ENCODE results near the gene VMP1. TPM values are rescaled to one million over a fixed set of nuclear protein-coding genes. Genes with fewer than 3 reads are reported as not detected.
A peak's percentile ranks its signal among the peaks of the same experiment; 100 is the strongest.

Gene VMP1
- total and polyA plus RNA-seq, 2 experiments from 2014 or later, result 134 to 216 TPM

- Histone ChIP-seq H3K4me1 (ENCODE audit: insufficient read depth) (peaks cover 2% of the 10 kb centered on the region; the same call in 1 of the 2 replicates), H2AFZ (no peak overlapping the region), H3K4me3 (no peak overlapping the region), H4K20me1 (ENCODE audit: insufficient read depth) (no peaks in the 10 kb centered on the region), H3K4me2 (ENCODE audit: unreplicated experiment) (no peak overlapping the region), H3K27me3 (replicated peaks; ENCODE audit: insufficient read depth) (no peaks in the 10 kb centered on the region), H3K79me2 (ENCODE audit: insufficient read depth) (peaks cover 42% of the 10 kb centered on the region), H3K9me3 (ENCODE audit: low read depth) (no peaks in the 10 kb centered on the region), H3K27ac (no peak overlapping the region), H3K9ac (no peak overlapping the region), H3F3A (ENCODE audit: insufficient read depth) (peaks cover 19% of the 10 kb centered on the region), H3K36me3 (ENCODE audit: low read depth) (no peaks in the 10 kb centered on the region; the same call in 1 of the 2 replicates), H3K9me2 (ENCODE audit: insufficient read depth) (no peaks in the 10 kb centered on the region)
- DNase-seq, result peak; percentile 78
- TF ChIP-seq EZH2phosphoT487 (IDR thresholded peaks at IDR 0.05; ENCODE audit: insufficient read depth, low read depth), result no peak
- TF ChIP-seq EZH2 (IDR thresholded peaks at IDR 0.05; ENCODE audit: insufficient read depth, poor library complexity, severe bottlenecking), result no peak
- in situ Hi-C loops (cut with MboI), result loop anchor here (25.0 kb wide), 1 partner anchor 315 kb away; no protein-coding TSS in a partner anchor
- WGBS, 2 experiments (ENCODE audit: low coverage in 1 of 2, low lambda C conversion rate in 2 of 2, missing lambda C conversion rate in 2 of 2), result 80 to 86% methylated on average over 4 of the region's 4 CpGs
These were observed 39.5 kb downstream of the VMP1 start for GRCh38 chr17:59746849-59747445.

DNA sequence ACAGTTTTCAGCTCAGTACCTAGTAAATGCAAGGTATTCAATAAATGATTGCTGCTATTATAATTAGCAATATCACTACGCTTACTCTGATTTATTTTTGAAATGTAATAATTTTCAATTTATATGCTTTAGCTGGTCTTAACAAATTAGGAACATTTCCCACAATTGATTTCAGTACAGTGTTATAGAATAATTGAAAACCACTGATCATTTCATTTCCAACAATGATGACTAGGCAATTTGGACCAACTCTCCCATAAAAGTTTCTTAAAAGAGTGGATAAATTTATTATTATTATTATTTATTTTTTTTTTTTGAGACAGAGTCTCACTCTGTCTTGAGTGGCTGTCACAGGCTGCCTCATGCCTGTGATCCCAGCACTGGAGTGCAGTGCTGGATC is 41.1 kb downstream of the VMP1 start:
- peaks cover 17% of the 10 kb centered on the region for H3K4me1 ChIP-seq (ENCODE audit: insufficient read depth)
- in situ Hi-C loops (cut with MboI), result loop anchor here (25.0 kb wide), 1 partner anchor 314 kb away; no protein-coding TSS in a partner anchor

GRCh38 chr17:59751955-59752413 is 44.5 kb downstream of the VMP1 start:
- Histone ChIP-seq H3K4me1 (ENCODE audit: insufficient read depth) (peaks cover 51% of the 10 kb centered on the region), H3K9me3 (ENCODE audit: low read depth) (no peaks in the 10 kb centered on the region), H3K27me3 (replicated peaks; ENCODE audit: insufficient read depth) (no peaks in the 10 kb centered on the region), H3K27ac (peak overlapping the region; percentile 13), H3F3A (ENCODE audit: insufficient read depth) (peaks cover 51% of the 10 kb centered on the region), H3K4me2 (ENCODE audit: unreplicated experiment) (peak overlapping the region; percentile 42), H2AFZ (no peak overlapping the region), H3K9ac (peak overlapping the region; percentile 85), H3K79me2 (ENCODE audit: insufficient read depth) (peaks cover 65% of the 10 kb centered on the region), H4K20me1 (ENCODE audit: insufficient read depth) (no peaks in the 10 kb centered on the region), H3K36me3 (ENCODE audit: low read depth) (no peaks in the 10 kb centered on the region), H3K4me3 (no peak overlapping the region), H3K9me2 (ENCODE audit: insufficient read depth) (no peaks in the 10 kb centered on the region)
- peak; percentile 9 for DNase-seq
- in situ Hi-C loops (cut with MboI), result loop anchor here (10.0 kb wide), 1 partner anchor 83 kb away; no protein-coding TSS in a partner anchor
- TF ChIP-seq EZH2 (IDR thresholded peaks at IDR 0.05; ENCODE audit: insufficient read depth, poor library complexity, severe bottlenecking) (no peak), EZH2phosphoT487 (IDR thresholded peaks at IDR 0.05; ENCODE audit: insufficient read depth, low read depth) (no peak)
- WGBS, 2 experiments (ENCODE audit: low coverage in 1 of 2, low lambda C conversion rate in 2 of 2, missing lambda C conversion rate in 2 of 2), result 87 to 90% methylated on average over 11 of the region's 11 CpGs

More for the DNA sequence above, 41.1 kb downstream of the VMP1 start:
- no peaks in the 10 kb centered on the region for H3K9me3 ChIP-seq (ENCODE audit: low read depth)
- TF ChIP-seq EZH2 (IDR thresholded peaks at IDR 0.05; ENCODE audit: insufficient read depth, poor library complexity, severe bottlenecking) (no peak), EZH2phosphoT487 (IDR thresholded peaks at IDR 0.05; ENCODE audit: insufficient read depth, low read depth) (no peak)
- H3K4me2 ChIP-seq (ENCODE audit: unreplicated experiment), result no peak overlapping the region
- H3F3A ChIP-seq (ENCODE audit: insufficient read depth), result peaks cover 33% of the 10 kb centered on the region
- no peak overlapping the region for H3K4me3 ChIP-seq
- H3K9me2 ChIP-seq (ENCODE audit: insufficient read depth), result no peaks in the 10 kb centered on the region
- H4K20me1 ChIP-seq (ENCODE audit: insufficient read depth), result no peaks in the 10 kb centered on the region
- no peak overlapping the region for H3K27ac ChIP-seq
- no peak overlapping the region for H2AFZ ChIP-seq
- no peaks in the 10 kb centered on the region for H3K27me3 ChIP-seq (replicated peaks; ENCODE audit: insufficient read depth)
- no peaks in the 10 kb centered on the region; the same call in 1 of the 2 replicates for H3K36me3 ChIP-seq (ENCODE audit: low read depth)
- peaks cover 56% of the 10 kb centered on the region for H3K79me2 ChIP-seq (ENCODE audit: insufficient read depth)
- H3K9ac ChIP-seq, result no peak overlapping the region
- DNase-seq, result no peak
- WGBS, 2 experiments (ENCODE audit: low coverage in 1 of 2, low lambda C conversion rate in 2 of 2, missing lambda C conversion rate in 2 of 2), result 98 to 100% methylated on average over 1 of the region's 1 CpG

GRCh38 chr17:59752446-59752845 is 45.0 kb downstream of the VMP1 start:
- in situ Hi-C loops (cut with MboI), result loop anchor here (10.0 kb wide), 1 partner anchor 82 kb away; no protein-coding TSS in a partner anchor
- Histone ChIP-seq H3K27me3 (replicated peaks; ENCODE audit: insufficient read depth) (no peaks in the 10 kb centered on the region), H3K9me3 (ENCODE audit: low read depth) (no peaks in the 10 kb centered on the region), H2AFZ (no peak overlapping the region), H3K36me3 (ENCODE audit: low read depth) (no peaks in the 10 kb centered on the region), H3K79me2 (ENCODE audit: insufficient read depth) (peaks cover 64% of the 10 kb centered on the region), H3K9me2 (ENCODE audit: insufficient read depth) (no peaks in the 10 kb centered on the region), H3K9ac (peak overlapping the region; percentile 85), H3K4me3 (no peak overlapping the region), H3K27ac (peak overlapping the region; percentile 13), H3K4me2 (ENCODE audit: unreplicated experiment) (peak overlapping the region; percentile 42), H3K4me1 (ENCODE audit: insufficient read depth) (peaks cover 55% of the 10 kb centered on the region), H4K20me1 (ENCODE audit: insufficient read depth) (no peaks in the 10 kb centered on the region), H3F3A (ENCODE audit: insufficient read depth) (peaks cover 55% of the 10 kb centered on the region)
- TF ChIP-seq EZH2 (IDR thresholded peaks at IDR 0.05; ENCODE audit: insufficient read depth, poor library complexity, severe bottlenecking) (no peak), EZH2phosphoT487 (IDR thresholded peaks at IDR 0.05; ENCODE audit: insufficient read depth, low read depth) (no peak)
- DNase-seq, result peak; percentile 28
